Kasumi-1 (cell line): Measurements from ENCODE around the gene MRPL40.
A peak's percentile ranks its signal among the peaks of the same experiment; 100 is the strongest.
"Not testable (repeated sequence)": the region's sequence is repeated elsewhere in the genome, so short reads cannot be mapped to it uniquely, and the experiment has no call there.

Source experiments
- DNase-seq, 2 experiments: peaks; one replicate each; lab custom pipeline; 2025; lab: John Stamatoyannopoulos, UW

Gene MRPL40

GRCh38 chr22:19440411-19441195 is 8.3 kb downstream of the MRPL40 start:
- DNase-seq = no peak

- no peak for DNase-seq
These were observed 9.8 kb downstream of the MRPL40 start for GRCh38 chr22:19442166-19442565.

GRCh38 chr22:19443544-19444211 is 11.3 kb downstream of the MRPL40 start:
- no peak for DNase-seq

- DNase-seq = not testable (repeated sequence)
These were observed 13.1 kb downstream of the MRPL40 start for GRCh38 chr22:19445279-19445982.

GRCh38 chr22:19446603-19447329 is 14.4 kb downstream of the MRPL40 start:
- DNase-seq = peak in 1 of 2 experiments; percentile 21

- peak; percentile 95 to 96 for DNase-seq
These were observed 15.2 kb downstream of the MRPL40 start, which contains the start of gene C22orf39 for GRCh38 chr22:19447330-19448075. TSS of gene C22orf39 (minus strand) at chr22:19447711. CDS start at chr22:19447688, 23 bp downstream.

GRCh38 chr22:19448076-19448607 is 15.8 kb downstream of the MRPL40 start:
- peak in 1 of 2 experiments; percentile 28 for DNase-seq

GRCh38 chr22:19448739-19449421 is 16.5 kb downstream of the MRPL40 start:
- DNase-seq = no peak

- no peak for DNase-seq
These were observed 17.1 kb downstream of the MRPL40 start for GRCh38 chr22:19449422-19449767.

GRCh38 chr22:19450363-19451175 is 18.2 kb downstream of the MRPL40 start:
- DNase-seq = no peak

GRCh38 chr22:19451570-19451969 is 19.2 kb downstream of the MRPL40 start:
- no peak for DNase-seq

GRCh38 chr22:19453718-19454117 is 21.4 kb downstream of the MRPL40 start:
- no peak for DNase-seq

GRCh38 chr22:19454156-19454555 is 21.8 kb downstream of the MRPL40 start:
- no peak for DNase-seq

GRCh38 chr22:19455033-19455432 is 22.7 kb downstream of the MRPL40 start:
- no peak for DNase-seq

GRCh38 chr22:19455585-19456370 is 23.4 kb downstream of the MRPL40 start:
- DNase-seq = no peak

- no peak for DNase-seq
These were observed 24.2 kb downstream of the MRPL40 start for GRCh38 chr22:19456541-19456940.

GRCh38 chr22:19457828-19458428 is 25.6 kb downstream of the MRPL40 start:
- DNase-seq = no peak

- DNase-seq = no peak
These were observed 27.7 kb downstream of the MRPL40 start for GRCh38 chr22:19460036-19460435.
